Kidney (tissue), 14 donors: Measurements from ENCODE around the gene WBP2NL. TPM values are rescaled to one million over a fixed set of nuclear protein-coding genes. Genes with fewer than 3 reads are reported as not detected.

Experiments
- DNase-seq, 5 donors: peaks; one replicate each; pipeline ENCODE4 v3.0.0-alpha.2; 2013 to 2020
- FAIRE-seq: peaks from 2 replicates; lab custom pipeline; 2012; peaks lifted over from hg19 to GRCh38; lab: Jason Lieb, UNC
- H3K27ac ChIP-seq, 2 donors: one replicate each; pipeline ENCODE4 v1.7.0; 2013; ENCODE audit warnings: low read depth in 2 of 2, low read length in 2 of 2, inconsistent platforms in 1 of 2
- H3K27me3 ChIP-seq: one replicate; pipeline ENCODE4 v1.7.1; 2013; ENCODE audit warnings: low read length, inconsistent platforms; ENCODE audit not compliant: control insufficient read depth, insufficient read depth
- H3K36me3 ChIP-seq, 3 donors: one replicate each; pipeline versions ENCODE4 v1.7.0 to v1.7.1; 2013; ENCODE audit warnings: low read length in 3 of 3, control low read depth in 1 of 3, inconsistent platforms in 1 of 3; ENCODE audit not compliant: insufficient read depth in 3 of 3, control insufficient read depth in 2 of 3
- H3K4me1 ChIP-seq, 3 donors: one replicate each; pipeline versions ENCODE4 v1.7.0 to v1.7.1; 2013; ENCODE audit warnings: low read length in 3 of 3, inconsistent platforms in 1 of 3, low read depth in 1 of 3; ENCODE audit not compliant: control insufficient read depth in 2 of 3, insufficient read depth in 2 of 3
- H3K4me3 ChIP-seq, 3 donors: one replicate each; pipeline versions ENCODE4 v1.7.0 to v1.8.1; 2013; ENCODE audit warnings: low read length in 3 of 3, control low read depth in 1 of 3, inconsistent platforms in 1 of 3
- H3K9ac ChIP-seq, 3 donors: one replicate each; pipeline versions ENCODE4 v1.7.0 to v1.7.1; 2013; ENCODE audit warnings: low read length in 3 of 3, control low read depth in 1 of 3, inconsistent platforms in 1 of 3
- H3K9me3 ChIP-seq, 3 donors: one replicate each; pipeline versions ENCODE4 v1.7.0 to v1.7.1; 2013; ENCODE audit warnings: low read length in 3 of 3, control low read depth in 1 of 3, inconsistent platforms in 1 of 3; ENCODE audit not compliant: control insufficient read depth in 2 of 3, insufficient read depth in 1 of 3
- intact Hi-C: fragments of 100-400 bp; cut with DNase I; formaldehyde crosslinking; loops from one replicate; pipeline ENCODE4 v1.11.1; 2022
- polyA plus RNA-seq: library from polyadenylated mRNA; stranded (reverse); fragments of 350-450 nt; fragmentation: Illumina TruSeq; extraction: RNeasy Lipid Tissue Mini Kit (QIAGEN cat#74804); gene quantifications from one replicate; pipeline ENCODE4 v1.2.3, GENCODE V29; 2014; ENCODE audit warnings: low read depth, low replicate concordance; ENCODE audit not compliant: insufficient read depth
- total RNA-seq: library from RNA; stranded (reverse); fragmentation: NEBNext Ultra II Directional; extraction: Animal tissue kit (Norgen Biotek cat#: 25700); gene quantifications from one replicate; pipeline ENCODE4 v1.2.1, GENCODE V29; 2021
- TF ChIP-seq, protein P1 (sequence below): IDR thresholded peaks from 3 replicates; pipeline ENCODE4 v1.5.1; 2012; ENCODE audit warnings: mild to moderate bottlenecking, moderate library complexity, borderline replicate concordance; ENCODE audit not compliant: insufficient read depth; ENCODE audit errors: extremely low read depth
- donor health status: control.
- donor health status: control.
- donor health status: control.
- donor health status: control.
- donor health status: control.
- donor health status: DM: yes; HTN: yes; CAD: no.
- donor health status: Normal renal cell carcinoma (clear cell type).

Gene WBP2NL
- total and polyA plus RNA-seq, 2 donors from 2014 or later = 0.84 to 2.5 TPM

DNA sequence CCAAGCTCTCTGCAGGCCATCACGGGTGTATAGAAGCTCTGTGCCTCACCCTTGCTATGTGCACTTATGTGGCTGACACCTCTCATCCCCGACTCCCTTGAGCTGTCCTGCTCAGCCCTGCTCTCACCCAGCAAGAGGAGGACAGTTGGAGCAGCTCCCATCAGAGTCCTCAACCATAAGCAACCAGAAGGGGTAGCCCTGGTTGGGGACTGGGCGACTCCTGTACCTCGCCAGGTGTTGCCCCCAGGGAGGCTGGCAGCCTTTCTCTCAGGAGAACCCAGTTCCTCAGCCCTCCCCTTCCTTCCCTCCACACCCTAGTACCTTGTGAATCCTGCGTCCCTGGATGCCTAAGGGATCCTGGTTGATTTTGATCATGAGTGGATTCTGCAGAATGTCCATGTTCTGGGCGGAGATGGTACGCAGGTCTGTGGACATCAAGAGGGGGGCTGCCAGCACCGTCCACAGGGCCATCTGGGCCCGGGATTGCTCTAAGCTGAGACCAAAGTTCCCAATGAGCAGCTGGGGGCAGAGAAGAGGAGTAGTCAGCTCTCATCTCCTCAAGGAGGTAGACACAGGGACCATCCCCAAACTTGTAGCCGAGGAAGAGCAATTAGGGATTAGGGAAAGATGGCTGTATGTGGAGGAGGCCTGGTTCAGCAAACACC is 64.0 kb downstream of the WBP2NL start:
- DNase-seq = peak in 1 of 5 donors; percentile 19
- Histone ChIP-seq H3K27ac (no peak overlapping the region), H3K9ac (no peak overlapping the region), H3K4me1 (peaks cover 0 to 6% (median 4%) of the 10 kb centered on the region in 3 donors), H3K4me3 (no peak overlapping the region), H3K9me3 (no peaks in the 10 kb centered on the region), H3K36me3 (peaks cover 0 to 18% (median 12%) of the 10 kb centered on the region in 3 donors), H3K27me3 (no peaks in the 10 kb centered on the region)
- intact Hi-C loops = no loop called here
- TF ChIP-seq, protein P1, sequence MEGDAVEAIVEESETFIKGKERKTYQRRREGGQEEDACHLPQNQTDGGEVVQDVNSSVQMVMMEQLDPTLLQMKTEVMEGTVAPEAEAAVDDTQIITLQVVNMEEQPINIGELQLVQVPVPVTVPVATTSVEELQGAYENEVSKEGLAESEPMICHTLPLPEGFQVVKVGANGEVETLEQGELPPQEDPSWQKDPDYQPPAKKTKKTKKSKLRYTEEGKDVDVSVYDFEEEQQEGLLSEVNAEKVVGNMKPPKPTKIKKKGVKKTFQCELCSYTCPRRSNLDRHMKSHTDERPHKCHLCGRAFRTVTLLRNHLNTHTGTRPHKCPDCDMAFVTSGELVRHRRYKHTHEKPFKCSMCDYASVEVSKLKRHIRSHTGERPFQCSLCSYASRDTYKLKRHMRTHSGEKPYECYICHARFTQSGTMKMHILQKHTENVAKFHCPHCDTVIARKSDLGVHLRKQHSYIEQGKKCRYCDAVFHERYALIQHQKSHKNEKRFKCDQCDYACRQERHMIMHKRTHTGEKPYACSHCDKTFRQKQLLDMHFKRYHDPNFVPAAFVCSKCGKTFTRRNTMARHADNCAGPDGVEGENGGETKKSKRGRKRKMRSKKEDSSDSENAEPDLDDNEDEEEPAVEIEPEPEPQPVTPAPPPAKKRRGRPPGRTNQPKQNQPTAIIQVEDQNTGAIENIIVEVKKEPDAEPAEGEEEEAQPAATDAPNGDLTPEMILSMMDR = no peak
- FAIRE-seq = no peak

- H3K27me3 ChIP-seq = no peaks in the 10 kb centered on the region
- TF ChIP-seq, protein P1 = no peak
- FAIRE-seq (no peak), DNase-seq (peak in 1 of 5 donors; percentile 3)
- no peak overlapping the region for H3K4me3 ChIP-seq
- peaks cover 0 to 6% (median 4%) of the 10 kb centered on the region in 3 donors for H3K4me1 ChIP-seq
- intact Hi-C loops = no loop called here
- H3K9ac ChIP-seq = no peak overlapping the region
- peaks cover 0 to 12% (median 10%) of the 10 kb centered on the region in 3 donors for H3K36me3 ChIP-seq
- H3K9me3 ChIP-seq = no peaks in the 10 kb centered on the region
- no peak overlapping the region for H3K27ac ChIP-seq
These were observed 66.0 kb downstream of the WBP2NL start for GRCh38 chr22:42064629-42065028.

DNA sequence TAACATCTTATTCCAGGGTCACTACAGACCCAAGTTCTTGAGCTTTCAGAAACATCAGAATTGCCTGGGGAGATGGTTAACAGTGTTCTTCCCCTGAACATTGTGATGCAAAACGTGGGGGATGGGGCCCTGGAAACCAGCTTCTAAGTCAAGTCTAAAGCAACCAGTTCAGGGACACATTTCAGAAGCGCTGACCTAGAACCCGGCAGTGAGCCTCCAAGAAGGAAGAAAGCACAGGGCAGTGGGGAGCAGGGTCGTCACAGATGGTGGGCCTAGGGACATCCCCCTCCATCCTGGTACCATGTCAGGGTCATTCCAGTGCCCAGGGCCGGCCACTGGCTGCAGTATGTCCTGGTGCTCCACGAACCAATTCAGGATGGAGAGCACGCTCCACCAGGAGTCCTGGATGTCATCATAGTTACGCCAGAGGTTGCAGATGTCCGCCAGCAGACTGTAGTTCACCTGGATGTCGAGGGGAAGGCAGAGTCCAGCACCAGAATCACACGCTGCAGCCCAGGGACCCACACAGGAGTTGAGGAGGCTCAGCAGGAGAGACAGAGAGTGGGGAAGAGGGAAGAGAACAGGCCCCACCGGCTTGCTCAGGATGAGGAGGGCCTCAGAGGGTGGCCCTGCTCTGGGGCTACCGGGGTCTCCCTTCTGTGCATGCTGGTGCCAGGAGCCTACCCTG is 67.0 kb downstream of the WBP2NL start:
- no peak overlapping the region for H3K27ac ChIP-seq
- H3K36me3 ChIP-seq = peaks cover 0 to 8% (median under 1%) of the 10 kb centered on the region in 3 donors
- FAIRE-seq = no peak
- no peak overlapping the region for H3K4me3 ChIP-seq
- TF ChIP-seq, protein P1 = no peak
- H3K9me3 ChIP-seq = no peaks in the 10 kb centered on the region
- peak in 1 of 5 donors; percentile 43 for DNase-seq
- H3K9ac ChIP-seq = no peak overlapping the region
- intact Hi-C loops = no loop called here
- H3K4me1 ChIP-seq = peaks cover 0 to 12% (median 9%) of the 10 kb centered on the region in 3 donors
- no peaks in the 10 kb centered on the region for H3K27me3 ChIP-seq
